ENCODE results near the gene CA10. TPM values are rescaled to one million over a fixed set of nuclear protein-coding genes. Genes with fewer than 3 reads are reported as not detected.

Gene CA10
- total RNA-seq, 2 experiments from 2014 or later = not detected

- CTCF ChIA-PET = no interaction called here
Observed at GRCh38 chr17:52030052-52030451, 128.5 kb downstream of the CA10 start.

GRCh38 chr17:52027620-52028295 is 130.8 kb downstream of the CA10 start:
- no peak overlapping the region for H3K27ac Mint-ChIP-seq
- ChIA-PET POLR2A (no interaction called here), CTCF (no interaction called here)
- peaks cover 0 to 8% of the 10 kb centered on the region in 2 experiments for H3K27me3 ChIP-seq (ENCODE audit: control insufficient read depth in 1 of 2, insufficient read depth in 2 of 2, low read length in 2 of 2)
- no peaks in the 10 kb centered on the region for H3K4me1 ChIP-seq (ENCODE audit: insufficient read depth, low read length)
- DNase-seq = no peak
- ATAC-seq (ENCODE audit: poor library complexity) = no peak
- no peak for TF ChIP-seq CTCF (IDR thresholded peaks at IDR 0.05)
- peaks cover 11% of the 10 kb centered on the region for H3K27me3 Mint-ChIP-seq
- no peak overlapping the region for H3K4me3 ChIP-seq (ENCODE audit: low read length)
- H3K9me3 Mint-ChIP-seq = no peaks in the 10 kb centered on the region
- no peaks in the 10 kb centered on the region for H3K36me3 Mint-ChIP-seq (ENCODE audit: low read depth)
- H3K9me3 ChIP-seq (ENCODE audit: control insufficient read depth in 1 of 2, insufficient read depth in 1 of 2, low read length in 2 of 2) = no peaks in the 10 kb centered on the region
- intact Hi-C loops (cut with DNase I, micrococcal nuclease) = no loop called here
- no peak overlapping the region for H3K4me3 Mint-ChIP-seq
- no peaks in the 10 kb centered on the region for H3K4me1 Mint-ChIP-seq (ENCODE audit: low read depth)
- H3K36me3 ChIP-seq (ENCODE audit: insufficient read depth, low read length) = no peaks in the 10 kb centered on the region
- H3K27ac ChIP-seq (ENCODE audit: low read depth in 1 of 2, low read length in 2 of 2) = no peak overlapping the region

More at GRCh38 chr17:52030052-52030451, 128.5 kb downstream of the CA10 start:
- no peak overlapping the region for H3K4me3 Mint-ChIP-seq
- Histone ChIP-seq H3K36me3 (ENCODE audit: insufficient read depth, low read length) (no peaks in the 10 kb centered on the region), H3K27me3 (ENCODE audit: control insufficient read depth in 1 of 2, insufficient read depth in 2 of 2, low read length in 2 of 2) (peaks cover 0 to 8% of the 10 kb centered on the region in 2 experiments), H3K4me3 (ENCODE audit: low read length) (no peak overlapping the region), H3K9me3 (ENCODE audit: control insufficient read depth in 1 of 2, insufficient read depth in 1 of 2, low read length in 2 of 2) (no peaks in the 10 kb centered on the region), H3K27ac (ENCODE audit: low read depth in 1 of 2, low read length in 2 of 2) (no peak overlapping the region), H3K4me1 (ENCODE audit: insufficient read depth, low read length) (no peaks in the 10 kb centered on the region)
- no peak overlapping the region for H3K27ac Mint-ChIP-seq
- H3K9me3 Mint-ChIP-seq = peaks cover 2% of the 10 kb centered on the region
- no peaks in the 10 kb centered on the region for H3K4me1 Mint-ChIP-seq (ENCODE audit: low read depth)
- no peaks in the 10 kb centered on the region for H3K36me3 Mint-ChIP-seq (ENCODE audit: low read depth)
- H3K27me3 Mint-ChIP-seq = peaks cover 9% of the 10 kb centered on the region
- DNase-seq = no peak
- TF ChIP-seq CTCF (IDR thresholded peaks at IDR 0.05) = no peak
- POLR2A ChIA-PET = no interaction called here
- intact Hi-C loops (cut with DNase I, micrococcal nuclease) = no loop called here
- ATAC-seq (ENCODE audit: poor library complexity) = no peak

GRCh38 chr17:52027081-52027480 is 131.4 kb downstream of the CA10 start:
- Histone ChIP-seq H3K27me3 (ENCODE audit: control insufficient read depth in 1 of 2, insufficient read depth in 2 of 2, low read length in 2 of 2) (peaks cover 0 to 4% of the 10 kb centered on the region in 2 experiments), H3K36me3 (ENCODE audit: insufficient read depth, low read length) (no peaks in the 10 kb centered on the region), H3K4me1 (ENCODE audit: insufficient read depth, low read length) (no peaks in the 10 kb centered on the region), H3K4me3 (ENCODE audit: low read length) (no peak overlapping the region), H3K9me3 (ENCODE audit: control insufficient read depth in 1 of 2, insufficient read depth in 1 of 2, low read length in 2 of 2) (no peaks in the 10 kb centered on the region), H3K27ac (ENCODE audit: low read depth in 1 of 2, low read length in 2 of 2) (no peak overlapping the region)
- peaks cover 11% of the 10 kb centered on the region for H3K27me3 Mint-ChIP-seq
- DNase-seq = no peak
- POLR2A ChIA-PET = no interaction called here
- no peak for ATAC-seq (ENCODE audit: poor library complexity)
- no peak overlapping the region for H3K4me3 Mint-ChIP-seq
- H3K4me1 Mint-ChIP-seq (ENCODE audit: low read depth) = no peaks in the 10 kb centered on the region
- CTCF ChIA-PET = no interaction called here
- H3K27ac Mint-ChIP-seq = no peak overlapping the region
- no peak for TF ChIP-seq CTCF (IDR thresholded peaks at IDR 0.05)
- intact Hi-C loops (cut with DNase I, micrococcal nuclease) = no loop called here
- H3K36me3 Mint-ChIP-seq (ENCODE audit: low read depth) = no peaks in the 10 kb centered on the region
- no peaks in the 10 kb centered on the region for H3K9me3 Mint-ChIP-seq
